ENCODE results near the gene CACNA1C.

CACNA1C gene

DNA sequence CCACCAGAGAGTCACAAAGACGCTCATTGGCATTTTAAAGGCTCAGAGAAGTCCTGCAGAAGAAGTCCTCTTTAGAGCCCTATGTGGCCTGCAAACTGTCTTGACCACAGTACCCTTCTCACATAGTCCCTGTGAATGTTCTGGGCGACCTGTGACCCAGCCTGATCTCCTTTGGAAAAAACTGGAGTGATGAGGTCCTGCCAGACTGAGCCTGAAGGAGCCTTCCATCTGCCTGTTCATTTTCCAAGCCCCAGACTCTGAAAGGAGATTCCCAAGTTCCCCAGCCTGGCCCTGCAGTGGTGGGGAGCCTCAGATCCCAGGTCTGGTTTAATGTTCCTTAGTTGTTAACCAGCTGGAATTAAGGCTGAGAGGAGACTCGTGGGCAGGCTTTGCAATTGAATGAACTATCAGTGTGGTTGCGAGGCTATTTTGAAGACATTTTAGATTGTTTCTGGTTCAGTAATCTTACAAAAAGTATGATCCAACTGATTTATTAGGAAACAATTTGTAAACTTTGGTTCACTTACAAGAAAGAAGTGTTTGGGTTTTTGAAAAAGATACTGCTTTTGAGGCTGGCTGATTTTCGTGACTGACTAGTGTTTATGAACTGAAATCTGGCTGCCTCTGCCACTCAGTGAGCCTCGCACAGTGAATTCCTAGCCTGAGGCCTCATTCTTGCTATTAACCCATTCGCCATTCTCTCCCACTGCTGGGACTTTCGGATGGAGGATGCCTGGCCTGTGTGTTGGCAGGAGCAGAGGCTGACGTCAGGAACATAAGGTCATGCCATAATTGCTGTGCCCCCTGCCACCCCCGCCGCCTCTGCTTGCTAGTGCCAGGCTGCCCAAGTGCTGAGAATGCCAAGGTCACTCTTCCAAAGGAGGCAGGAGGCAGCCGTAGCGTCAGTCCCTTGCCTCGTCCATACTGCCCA is 249.0 kb downstream of the CACNA1C start:
- no peak for DNase-seq

- DNase-seq = no peak
These were observed 250.2 kb downstream of the CACNA1C start for GRCh38 chr12:2302711-2303580.

DNA sequence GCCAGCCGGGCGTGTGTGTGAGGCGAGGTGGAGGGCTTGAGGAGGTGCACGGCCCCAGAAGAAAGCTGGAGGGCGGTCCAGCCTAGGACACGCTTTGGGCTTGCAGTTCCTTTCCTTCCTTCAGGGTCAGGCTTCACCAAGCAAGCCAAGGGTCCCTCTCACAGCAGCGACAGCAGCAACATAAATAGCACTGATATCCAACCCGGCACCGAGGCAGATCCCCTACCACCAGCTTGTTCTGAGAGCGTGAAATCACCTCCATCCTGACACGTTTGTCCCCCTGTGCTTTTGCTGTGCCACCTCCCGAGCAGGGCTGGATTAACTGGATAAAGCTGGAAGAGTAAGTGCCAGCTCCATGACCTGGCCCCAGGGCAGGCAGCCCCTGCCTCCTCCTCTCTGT is 251.4 kb downstream of the CACNA1C start:
- DNase-seq = no peak

DNA sequence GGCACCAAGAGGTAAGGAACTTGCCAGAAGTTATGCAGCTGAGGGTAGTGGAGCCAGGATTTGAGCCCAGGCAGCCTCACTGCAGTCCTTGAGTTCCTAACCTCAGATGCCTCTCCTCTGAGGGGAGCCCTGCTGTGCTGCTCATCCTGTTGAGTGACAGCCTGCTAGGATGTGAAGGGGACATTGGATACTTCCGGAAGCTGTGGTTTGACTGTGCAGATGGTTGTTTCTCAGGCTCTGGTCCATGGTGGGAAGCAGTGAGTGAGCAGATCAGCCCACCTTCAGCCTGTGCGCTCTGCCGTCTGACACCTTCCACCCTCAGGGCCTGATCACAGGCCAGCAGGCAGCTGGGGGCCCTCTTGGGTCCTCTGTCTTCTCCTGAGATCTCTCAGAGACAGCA is 253.2 kb downstream of the CACNA1C start:
- DNase-seq = peak; percentile 41

- DNase-seq = no peak
These were observed 253.9 kb downstream of the CACNA1C start for GRCh38 chr12:2306735-2307134.

GRCh38 chr12:2307550-2307949 is 254.8 kb downstream of the CACNA1C start:
- no peak for DNase-seq

DNA sequence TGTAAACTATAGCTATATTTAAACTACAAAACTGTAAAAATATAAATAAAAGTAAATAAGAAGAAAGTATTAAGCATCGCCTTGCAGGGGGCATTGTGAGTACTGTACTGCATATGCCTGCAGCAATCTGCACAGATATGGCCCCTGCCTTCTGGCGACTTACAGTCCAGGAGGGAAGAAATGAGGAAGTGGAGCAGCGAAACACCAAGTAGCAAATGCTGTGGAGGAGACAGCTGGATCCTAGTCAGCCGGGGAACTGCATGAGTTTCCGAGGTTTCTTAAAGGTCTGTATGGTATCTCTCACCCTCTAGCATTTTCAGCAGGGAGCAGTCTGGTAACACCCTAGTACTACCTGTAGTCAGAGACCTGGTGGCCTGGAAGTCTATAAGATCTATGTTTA is 256.9 kb downstream of the CACNA1C start:
- no peak for DNase-seq

DNA sequence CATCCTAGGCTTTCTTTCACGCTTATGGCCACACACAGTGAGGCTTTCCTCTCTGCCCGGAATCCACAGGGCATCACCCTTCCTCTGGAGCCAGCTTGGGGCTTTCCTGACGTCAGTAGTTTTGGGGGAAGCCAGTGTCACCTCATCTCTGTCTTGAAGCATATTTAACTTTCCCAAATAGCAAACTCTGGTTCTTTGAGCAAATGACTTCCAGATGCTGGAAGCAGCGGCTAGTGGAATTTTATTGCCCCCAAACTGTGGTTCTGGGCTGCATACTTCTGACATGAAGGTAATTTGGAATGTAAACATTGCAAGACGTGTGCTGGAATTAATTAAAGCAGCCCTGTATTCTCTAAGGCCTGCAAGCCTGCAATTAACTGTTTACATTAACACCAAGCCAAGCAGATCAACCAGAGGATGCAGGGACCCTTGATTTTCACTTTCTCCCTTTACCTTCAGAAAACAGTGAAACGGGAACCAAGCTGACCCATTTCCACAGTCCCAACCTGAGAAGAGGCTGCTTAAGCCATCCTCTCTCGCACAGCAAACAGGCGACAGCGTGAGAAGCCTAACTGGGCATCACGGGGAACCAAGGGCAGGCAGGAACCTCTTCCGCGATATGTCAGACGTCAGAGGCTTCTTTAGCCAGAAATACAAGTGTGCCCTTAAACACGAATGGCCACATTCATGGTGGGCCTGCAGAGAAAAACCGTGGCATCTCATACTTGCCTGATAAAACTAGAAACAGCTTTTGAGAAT is 258.4 kb downstream of the CACNA1C start:
- no peak for DNase-seq

- no peak for DNase-seq
These were observed 259.4 kb downstream of the CACNA1C start for GRCh38 chr12:2312175-2312574.

DNA sequence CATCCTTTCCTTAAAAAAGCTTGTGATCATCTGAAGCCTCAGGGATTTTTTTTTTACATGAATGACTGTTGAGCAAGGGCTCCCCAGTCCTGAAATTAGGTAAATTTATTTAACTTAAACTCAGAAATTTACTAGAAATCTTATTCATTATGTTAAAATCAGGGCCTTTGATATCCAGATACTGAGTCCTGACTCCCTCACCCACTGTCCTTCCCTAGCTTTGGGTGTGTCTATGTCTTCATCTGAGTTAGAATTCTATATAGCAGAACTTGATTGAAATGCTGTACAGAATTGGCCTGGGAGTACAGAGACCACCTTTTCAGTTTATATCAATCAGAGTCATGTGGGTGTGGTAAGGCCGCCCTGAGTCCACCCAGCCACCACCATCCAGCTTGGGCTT is 260.0 kb downstream of the CACNA1C start:
- no peak for DNase-seq

GRCh38 chr12:2314492-2314891 is 261.7 kb downstream of the CACNA1C start:
- no peak for DNase-seq

DNA sequence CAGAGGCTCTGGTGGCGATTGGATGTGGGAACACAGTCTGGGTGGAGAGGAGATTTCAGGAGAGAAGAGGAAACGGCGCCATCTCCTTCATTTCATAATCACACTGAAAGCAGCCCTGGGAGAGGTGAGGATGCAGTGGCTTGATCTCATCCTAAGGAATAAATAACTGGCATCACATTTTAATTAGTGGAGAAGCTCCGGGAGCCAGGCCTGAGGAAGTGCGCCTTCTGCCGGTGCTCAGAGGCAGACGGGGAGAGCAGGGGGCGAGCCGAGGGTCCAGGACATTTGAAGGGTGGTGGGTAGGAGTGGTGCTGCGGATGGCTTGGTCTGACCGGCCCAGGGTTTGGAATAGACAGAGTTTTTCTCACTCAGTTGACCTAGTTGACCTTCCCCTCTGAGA is 265.0 kb downstream of the CACNA1C start:
- DNase-seq = no peak

DNA sequence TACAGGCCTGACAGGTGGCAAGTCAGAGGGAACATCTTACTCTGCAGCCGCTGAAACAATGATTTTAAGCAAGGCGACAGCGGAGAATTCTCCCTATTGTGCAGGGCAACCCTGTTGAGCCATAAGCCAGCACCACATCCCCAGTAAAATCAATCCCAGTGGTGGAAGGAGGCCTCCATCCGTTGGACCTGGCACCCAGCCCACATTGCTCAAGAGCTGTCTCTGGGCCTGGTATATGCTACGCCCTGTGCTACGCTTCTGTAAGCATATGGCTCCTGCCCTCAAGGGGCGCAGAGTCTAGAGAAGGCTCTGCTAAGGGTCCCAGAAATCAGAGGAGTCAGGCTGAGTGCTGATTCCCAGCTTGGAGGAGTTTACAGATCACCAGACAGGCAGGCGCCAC is 265.5 kb downstream of the CACNA1C start:
- no peak for DNase-seq

GRCh38 chr12:2319136-2319535 is 266.3 kb downstream of the CACNA1C start:
- DNase-seq = no peak

GRCh38 chr12:2319737-2320506 is 267.1 kb downstream of the CACNA1C start:
- no peak for DNase-seq

GRCh38 chr12:2320841-2321240 is 268.1 kb downstream of the CACNA1C start:
- DNase-seq = peak; percentile 42

DNA sequence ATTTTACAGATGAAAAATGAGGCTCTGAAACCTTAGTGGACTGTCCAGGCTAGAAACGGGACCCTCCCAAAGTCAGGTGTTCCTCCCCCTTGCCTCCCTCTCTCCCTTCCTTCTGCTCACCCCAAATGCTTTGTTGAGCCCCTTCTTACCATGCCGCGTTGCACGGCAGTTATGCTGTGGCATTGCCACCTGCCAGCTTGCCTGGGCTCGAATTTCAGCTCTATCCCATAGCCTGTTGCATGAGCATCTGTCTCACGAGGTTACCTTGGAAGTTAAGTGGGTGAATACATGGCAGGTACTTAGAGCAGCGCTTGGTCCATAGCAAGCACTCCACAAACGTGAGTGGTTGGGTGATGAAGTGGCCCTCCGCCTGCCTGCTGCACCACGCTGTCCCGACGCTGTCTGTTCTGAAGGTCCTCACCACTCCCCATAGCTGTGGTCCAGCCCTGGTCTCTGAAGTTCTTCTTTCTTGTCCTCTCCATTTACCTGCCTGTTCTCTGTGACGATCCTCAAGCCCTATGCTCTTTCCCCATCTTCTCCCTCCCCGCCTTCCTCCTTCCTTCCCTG is 269.9 kb downstream of the CACNA1C start:
- peak; percentile 95 for DNase-seq

- DNase-seq = no peak
These were observed 270.9 kb downstream of the CACNA1C start for GRCh38 chr12:2323532-2324255.

DNA sequence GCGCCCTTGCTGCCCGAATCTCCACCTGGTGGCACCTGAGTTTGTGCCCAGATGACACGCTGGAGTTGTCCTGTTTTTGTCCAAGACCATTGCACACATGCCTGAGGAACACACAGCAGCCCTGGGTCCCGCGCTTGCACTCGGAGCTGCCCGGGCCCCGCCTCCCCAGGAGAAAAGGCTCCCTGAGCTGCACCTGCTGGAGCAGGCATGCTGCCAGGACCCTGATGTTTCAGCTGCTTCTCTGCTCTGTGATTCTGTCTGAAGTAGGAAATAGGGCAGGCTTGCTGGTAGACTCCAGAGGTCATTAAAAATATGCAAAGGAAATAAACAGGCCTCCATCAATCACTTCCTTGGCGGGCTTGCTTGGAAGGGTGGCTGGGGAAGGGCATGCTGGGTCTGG is 271.6 kb downstream of the CACNA1C start:
- peak; percentile 96 for DNase-seq

- peak; percentile 66 for DNase-seq
These were observed 272.7 kb downstream of the CACNA1C start for GRCh38 chr12:2325519-2325918.

DNA sequence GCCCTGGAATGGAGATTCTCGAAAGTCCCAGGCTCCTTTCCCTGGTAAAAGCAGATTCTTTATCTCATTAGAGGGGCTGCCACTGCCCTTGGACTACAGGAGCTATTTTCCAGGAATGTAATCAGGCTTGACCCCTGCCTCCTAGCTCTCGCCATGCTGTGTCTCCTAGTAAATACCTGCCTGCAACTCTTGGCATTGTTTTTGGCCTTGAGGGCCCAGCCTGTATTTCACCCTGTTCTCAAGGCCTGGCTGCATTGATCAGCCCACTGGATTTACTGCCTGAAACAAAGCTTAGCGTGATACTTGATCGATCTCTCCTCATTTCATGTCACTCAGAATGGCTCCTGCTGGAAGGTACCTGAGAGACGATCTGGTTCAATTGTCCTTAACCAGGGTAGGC is 273.7 kb downstream of the CACNA1C start:
- no peak for DNase-seq

All from DMS153 (cell line).